ENCODE results near the gene KCNJ8. TPM values are rescaled to one million over a fixed set of nuclear protein-coding genes. Genes with fewer than 3 reads are reported as not detected.
A peak's percentile ranks its signal among the peaks of the same experiment; 100 is the strongest.

The KCNJ8 gene
- total and polyA plus RNA-seq, 4 donors = 10.9 to 44.2 (median 27.2) TPM

DNA sequence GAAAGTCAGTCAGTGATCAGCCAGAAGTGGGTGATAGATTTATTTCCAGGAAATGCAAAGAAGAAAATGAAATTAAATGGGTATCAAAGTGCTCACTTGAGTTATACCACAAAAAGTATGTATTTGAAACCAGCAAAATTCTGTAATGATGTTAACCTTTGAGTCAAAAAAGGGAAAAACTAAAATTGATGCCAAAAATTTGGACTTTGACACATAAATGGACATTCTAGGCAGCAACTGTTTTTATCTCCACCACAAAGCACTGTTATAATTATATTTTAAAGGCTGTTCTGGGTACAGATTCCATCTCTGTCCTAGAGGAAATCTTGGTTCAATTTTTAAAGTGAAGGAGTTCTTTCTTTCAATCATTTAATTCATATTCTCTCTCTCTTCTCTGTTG lies 31.7 kb upstream of the KCNJ8 start:
- no peak overlapping the region for H3K9ac ChIP-seq (ENCODE audit: low read depth in 1 of 2, low read length in 2 of 2)
- H3K4me1 ChIP-seq (ENCODE audit: control insufficient read depth in 4 of 4, insufficient read depth in 4 of 4, low read length in 3 of 4) = peaks cover 2 to 20% (median 5%) of the 10 kb centered on the region in 4 donors
- H3K4me3 ChIP-seq (ENCODE audit: low read depth in 1 of 3, low read length in 3 of 3) = no peak overlapping the region
- H3K27ac ChIP-seq (ENCODE audit: low read depth in 1 of 2, low read length in 2 of 2) = no peak overlapping the region
- H3K36me3 ChIP-seq (ENCODE audit: control insufficient read depth in 4 of 4, insufficient read depth in 3 of 4, low read depth in 1 of 4, low read length in 3 of 4) = peaks cover 0 to 23% (median 10%) of the 10 kb centered on the region in 4 donors
- no peaks in the 10 kb centered on the region for H3K9me3 ChIP-seq (ENCODE audit: control insufficient read depth in 4 of 4, low read length in 3 of 4)
- no peaks in the 10 kb centered on the region for H3K27me3 ChIP-seq (ENCODE audit: control insufficient read depth in 4 of 4, insufficient read depth in 4 of 4, low read length in 3 of 4)
- TF ChIP-seq GABPA (IDR thresholded peaks at IDR 0.05 in 1 of 2, conservative IDR thresholded peaks at IDR 0.05 in 1 of 2) (no peak), HNF4A (conservative IDR thresholded peaks at IDR 0.05) (peak; percentile 53 to 62)
- DNase-seq (ENCODE audit: low spot score) = no peak

DNA sequence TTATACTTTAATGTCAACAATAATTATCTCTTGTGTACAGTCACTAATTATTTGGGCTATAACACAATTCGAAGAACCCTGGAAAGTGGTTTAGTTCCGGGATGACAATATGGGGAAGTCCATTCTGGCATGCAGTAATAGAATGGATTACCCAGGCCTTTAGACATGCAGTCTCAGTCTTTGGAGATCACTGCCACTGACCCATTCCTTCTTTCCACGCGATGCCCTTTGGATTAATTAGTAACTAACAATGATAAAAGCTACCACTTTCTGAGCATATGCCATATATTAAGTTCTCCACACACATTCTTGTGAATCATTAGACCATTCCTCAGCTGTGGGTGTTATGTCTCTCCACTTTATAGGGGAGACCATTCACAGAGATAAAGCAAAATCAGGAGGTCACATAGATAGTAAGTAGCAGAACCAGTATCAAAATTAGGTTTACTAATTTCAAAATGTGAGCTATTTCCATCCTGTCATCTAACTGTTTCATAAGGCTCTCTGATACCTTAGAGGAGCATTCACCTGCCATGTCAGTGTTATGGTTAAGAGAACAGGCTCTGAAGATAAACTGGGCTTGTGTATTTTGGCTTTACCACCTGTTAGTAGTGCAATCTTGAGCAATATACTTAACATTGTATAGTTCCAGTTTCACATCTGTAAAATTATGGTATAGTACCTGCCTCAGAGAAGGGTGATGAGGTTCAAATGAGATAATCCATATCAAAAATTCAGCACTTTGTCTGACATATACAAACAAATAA lies 27.2 kb upstream of the KCNJ8 start:
- Histone ChIP-seq H3K36me3 (ENCODE audit: control insufficient read depth in 4 of 4, insufficient read depth in 3 of 4, low read depth in 1 of 4, low read length in 3 of 4) (peaks cover 0 to 13% (median 8%) of the 10 kb centered on the region in 4 donors), H3K27ac (ENCODE audit: low read depth in 1 of 2, low read length in 2 of 2) (no peak overlapping the region), H3K4me1 (ENCODE audit: control insufficient read depth in 4 of 4, insufficient read depth in 4 of 4, low read length in 3 of 4) (peaks cover 0 to 14% (median 4%) of the 10 kb centered on the region in 4 donors), H3K9me3 (ENCODE audit: control insufficient read depth in 4 of 4, low read length in 3 of 4) (no peaks in the 10 kb centered on the region), H3K9ac (ENCODE audit: low read depth in 1 of 2, low read length in 2 of 2) (no peak overlapping the region), H3K27me3 (ENCODE audit: control insufficient read depth in 4 of 4, insufficient read depth in 4 of 4, low read length in 3 of 4) (no peaks in the 10 kb centered on the region), H3K4me3 (ENCODE audit: low read depth in 1 of 3, low read length in 3 of 3) (no peak overlapping the region)
- 50% methylated on average over 4 of the region's 4 CpGs for WGBS
- TF ChIP-seq HNF4G (IDR thresholded peaks at IDR 0.05) (no peak), FOXA1 (IDR thresholded peaks at IDR 0.05) (no peak), RAD21 (IDR thresholded peaks at IDR 0.05) (no peak), EGR1 (IDR thresholded peaks at IDR 0.05; ENCODE audit: low read depth in 2 of 2) (no peak), FOXA2 (IDR thresholded peaks at IDR 0.05) (peak; percentile 64), RXRA (IDR thresholded peaks at IDR 0.05) (peak in 1 of 2 donors; percentile 36), NR2F2 (IDR thresholded peaks at IDR 0.05) (no peak), JUND (IDR thresholded peaks at IDR 0.05) (no peak), MAX (IDR thresholded peaks at IDR 0.05) (no peak), TAF1 (conservative IDR thresholded peaks at IDR 0.05) (no peak), YY1 (IDR thresholded peaks at IDR 0.05) (peak; percentile 33), HNF4A (conservative IDR thresholded peaks at IDR 0.05) (peak in 1 of 2 donors; percentile 32), GABPA (IDR thresholded peaks at IDR 0.05 in 1 of 2, conservative IDR thresholded peaks at IDR 0.05 in 1 of 2) (no peak), ATF3 (IDR thresholded peaks at IDR 0.05) (no peak), CTCF (IDR thresholded peaks at IDR 0.05; ENCODE audit: low read depth, low read length, missing input control) (no peak)
- TF ChIP-seq, protein P1, sequence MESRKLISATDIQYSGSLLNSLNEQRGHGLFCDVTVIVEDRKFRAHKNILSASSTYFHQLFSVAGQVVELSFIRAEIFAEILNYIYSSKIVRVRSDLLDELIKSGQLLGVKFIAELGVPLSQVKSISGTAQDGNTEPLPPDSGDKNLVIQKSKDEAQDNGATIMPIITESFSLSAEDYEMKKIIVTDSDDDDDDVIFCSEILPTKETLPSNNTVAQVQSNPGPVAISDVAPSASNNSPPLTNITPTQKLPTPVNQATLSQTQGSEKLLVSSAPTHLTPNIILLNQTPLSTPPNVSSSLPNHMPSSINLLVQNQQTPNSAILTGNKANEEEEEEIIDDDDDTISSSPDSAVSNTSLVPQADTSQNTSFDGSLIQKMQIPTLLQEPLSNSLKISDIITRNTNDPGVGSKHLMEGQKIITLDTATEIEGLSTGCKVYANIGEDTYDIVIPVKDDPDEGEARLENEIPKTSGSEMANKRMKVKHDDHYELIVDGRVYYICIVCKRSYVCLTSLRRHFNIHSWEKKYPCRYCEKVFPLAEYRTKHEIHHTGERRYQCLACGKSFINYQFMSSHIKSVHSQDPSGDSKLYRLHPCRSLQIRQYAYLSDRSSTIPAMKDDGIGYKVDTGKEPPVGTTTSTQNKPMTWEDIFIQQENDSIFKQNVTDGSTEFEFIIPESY (IDR thresholded peaks at IDR 0.05) = no peak
- TF ChIP-seq, protein P2, sequence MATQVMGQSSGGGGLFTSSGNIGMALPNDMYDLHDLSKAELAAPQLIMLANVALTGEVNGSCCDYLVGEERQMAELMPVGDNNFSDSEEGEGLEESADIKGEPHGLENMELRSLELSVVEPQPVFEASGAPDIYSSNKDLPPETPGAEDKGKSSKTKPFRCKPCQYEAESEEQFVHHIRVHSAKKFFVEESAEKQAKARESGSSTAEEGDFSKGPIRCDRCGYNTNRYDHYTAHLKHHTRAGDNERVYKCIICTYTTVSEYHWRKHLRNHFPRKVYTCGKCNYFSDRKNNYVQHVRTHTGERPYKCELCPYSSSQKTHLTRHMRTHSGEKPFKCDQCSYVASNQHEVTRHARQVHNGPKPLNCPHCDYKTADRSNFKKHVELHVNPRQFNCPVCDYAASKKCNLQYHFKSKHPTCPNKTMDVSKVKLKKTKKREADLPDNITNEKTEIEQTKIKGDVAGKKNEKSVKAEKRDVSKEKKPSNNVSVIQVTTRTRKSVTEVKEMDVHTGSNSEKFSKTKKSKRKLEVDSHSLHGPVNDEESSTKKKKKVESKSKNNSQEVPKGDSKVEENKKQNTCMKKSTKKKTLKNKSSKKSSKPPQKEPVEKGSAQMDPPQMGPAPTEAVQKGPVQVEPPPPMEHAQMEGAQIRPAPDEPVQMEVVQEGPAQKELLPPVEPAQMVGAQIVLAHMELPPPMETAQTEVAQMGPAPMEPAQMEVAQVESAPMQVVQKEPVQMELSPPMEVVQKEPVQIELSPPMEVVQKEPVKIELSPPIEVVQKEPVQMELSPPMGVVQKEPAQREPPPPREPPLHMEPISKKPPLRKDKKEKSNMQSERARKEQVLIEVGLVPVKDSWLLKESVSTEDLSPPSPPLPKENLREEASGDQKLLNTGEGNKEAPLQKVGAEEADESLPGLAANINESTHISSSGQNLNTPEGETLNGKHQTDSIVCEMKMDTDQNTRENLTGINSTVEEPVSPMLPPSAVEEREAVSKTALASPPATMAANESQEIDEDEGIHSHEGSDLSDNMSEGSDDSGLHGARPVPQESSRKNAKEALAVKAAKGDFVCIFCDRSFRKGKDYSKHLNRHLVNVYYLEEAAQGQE (IDR thresholded peaks at IDR 0.05) = no peak
- no peak for DNase-seq (ENCODE audit: low spot score)
